KMS-11 (cell line): ENCODE data around the gene PPIL6.

Experiments used
- H2AFZ ChIP-seq: fragments of 200-600 bp; sonication (generic); 2 replicates; pipeline ENCODE4 v1.6.1; 2016; ENCODE audit warnings: antibody characterized with exemption, mixed run types, low read depth
- H3K27ac ChIP-seq: fragments of 200-600 bp; sonication (generic); 2 replicates; pipeline ENCODE4 v1.6.1; 2016; ENCODE audit warnings: mild to moderate bottlenecking, mixed run types
- H3K27me3 ChIP-seq: fragments of 200-600 bp; sonication (generic); 2 replicates; pipeline ENCODE4 v1.6.1; 2017; ENCODE audit warnings: mild to moderate bottlenecking, low read depth, mixed run types, moderate library complexity; ENCODE audit not compliant: insufficient read depth
- H3K36me3 ChIP-seq: fragments of 200-600 bp; sonication (generic); 2 replicates; pipeline ENCODE4 v1.6.1; 2017; ENCODE audit warnings: mild to moderate bottlenecking, mixed run types; ENCODE audit not compliant: insufficient read depth
- H3K4me1 ChIP-seq: fragments of 200-600 bp; sonication (generic); 2 replicates; pipeline ENCODE4 v1.6.1; 2016; ENCODE audit warnings: mild to moderate bottlenecking, low read depth, mixed run types; ENCODE audit not compliant: poor library complexity, severe bottlenecking
- H3K4me2 ChIP-seq: fragments of 200-600 bp; sonication (generic); 2 replicates; pipeline ENCODE4 v1.7.0; 2016; ENCODE audit warnings: mild to moderate bottlenecking, mixed run types
- H3K4me3 ChIP-seq: fragments of 200-600 bp; sonication (generic); IDR thresholded peaks from 2 replicates; pipeline ENCODE4 v1.6.1; 2017; ENCODE audit warnings: low read depth, low read length, mixed read lengths; ENCODE audit not compliant: insufficient read depth
- H3K79me2 ChIP-seq: fragments of 200-600 bp; sonication (generic); 2 replicates; pipeline ENCODE4 v1.6.1; 2016; ENCODE audit warnings: low read depth, mixed run types; ENCODE audit not compliant: insufficient read depth
- H3K9ac ChIP-seq: fragments of 200-600 bp; sonication (generic); 2 replicates; pipeline ENCODE4 v1.6.1; 2016; ENCODE audit warnings: mild to moderate bottlenecking, mixed run types
- H4K20me1 ChIP-seq: fragments of 200-600 bp; sonication (generic); 2 replicates; pipeline ENCODE4 v1.6.1; 2016; ENCODE audit warnings: mild to moderate bottlenecking, mixed run types; ENCODE audit not compliant: insufficient read depth
- TF ChIP-seq, protein P1 (sequence below): fragments of 200-600 bp; sonication (generic); conservative IDR thresholded peaks from 2 replicates; pipeline ENCODE4 v1.6.1; 2017; ENCODE audit warnings: low read depth, mild to moderate bottlenecking, antibody characterized with exemption, low read length, moderate library complexity, mixed read lengths

PPIL6 gene

DNA sequence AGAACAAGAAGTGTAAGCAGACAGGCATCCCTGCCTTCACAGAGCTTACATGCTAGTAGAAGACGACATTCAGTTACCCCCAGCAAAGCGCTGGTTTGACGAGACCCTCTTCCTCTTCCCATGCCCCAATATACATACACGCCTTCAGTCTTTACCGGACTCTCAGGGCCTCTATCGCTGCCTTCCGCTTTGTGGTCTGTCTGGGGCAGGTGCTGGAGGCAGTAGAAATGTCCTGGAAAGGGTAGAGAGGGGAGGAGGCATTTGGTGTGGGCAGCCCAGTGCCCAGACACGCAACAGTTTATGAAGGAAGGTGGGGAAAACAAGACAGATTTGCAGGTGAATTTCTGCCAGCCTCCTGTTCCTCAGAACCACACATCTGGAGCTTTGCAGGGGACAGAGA is 6.1 kb upstream of the PPIL6 start:
- H3K4me3 ChIP-seq = no peak overlapping the region
- H3K4me1 ChIP-seq = no peaks in the 10 kb centered on the region
- TF ChIP-seq, protein P1, sequence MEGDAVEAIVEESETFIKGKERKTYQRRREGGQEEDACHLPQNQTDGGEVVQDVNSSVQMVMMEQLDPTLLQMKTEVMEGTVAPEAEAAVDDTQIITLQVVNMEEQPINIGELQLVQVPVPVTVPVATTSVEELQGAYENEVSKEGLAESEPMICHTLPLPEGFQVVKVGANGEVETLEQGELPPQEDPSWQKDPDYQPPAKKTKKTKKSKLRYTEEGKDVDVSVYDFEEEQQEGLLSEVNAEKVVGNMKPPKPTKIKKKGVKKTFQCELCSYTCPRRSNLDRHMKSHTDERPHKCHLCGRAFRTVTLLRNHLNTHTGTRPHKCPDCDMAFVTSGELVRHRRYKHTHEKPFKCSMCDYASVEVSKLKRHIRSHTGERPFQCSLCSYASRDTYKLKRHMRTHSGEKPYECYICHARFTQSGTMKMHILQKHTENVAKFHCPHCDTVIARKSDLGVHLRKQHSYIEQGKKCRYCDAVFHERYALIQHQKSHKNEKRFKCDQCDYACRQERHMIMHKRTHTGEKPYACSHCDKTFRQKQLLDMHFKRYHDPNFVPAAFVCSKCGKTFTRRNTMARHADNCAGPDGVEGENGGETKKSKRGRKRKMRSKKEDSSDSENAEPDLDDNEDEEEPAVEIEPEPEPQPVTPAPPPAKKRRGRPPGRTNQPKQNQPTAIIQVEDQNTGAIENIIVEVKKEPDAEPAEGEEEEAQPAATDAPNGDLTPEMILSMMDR = no peak
- no peak overlapping the region for H3K4me2 ChIP-seq
- no peaks in the 10 kb centered on the region for H4K20me1 ChIP-seq
- H3K9ac ChIP-seq = no peak overlapping the region
- no peak overlapping the region for H2AFZ ChIP-seq
- H3K27me3 ChIP-seq = no peaks in the 10 kb centered on the region
- H3K36me3 ChIP-seq = no peaks in the 10 kb centered on the region
- H3K79me2 ChIP-seq = no peaks in the 10 kb centered on the region
- no peak overlapping the region for H3K27ac ChIP-seq

- Histone ChIP-seq H3K27ac (no peak overlapping the region), H3K36me3 (no peaks in the 10 kb centered on the region), H3K4me1 (no peaks in the 10 kb centered on the region), H3K4me3 (no peak overlapping the region), H4K20me1 (no peaks in the 10 kb centered on the region), H3K4me2 (no peak overlapping the region), H3K79me2 (no peaks in the 10 kb centered on the region), H2AFZ (no peak overlapping the region), H3K9ac (no peak overlapping the region), H3K27me3 (no peaks in the 10 kb centered on the region)
- TF ChIP-seq, protein P1 = no peak
These were observed 5.6 kb upstream of the PPIL6 start for GRCh38 chr6:109446072-109446471.

GRCh38 chr6:109445382-109445781 is 5.0 kb upstream of the PPIL6 start:
- H3K4me2 ChIP-seq = no peak overlapping the region
- no peak overlapping the region for H3K9ac ChIP-seq
- H3K4me3 ChIP-seq = no peak overlapping the region
- H4K20me1 ChIP-seq = no peaks in the 10 kb centered on the region
- H3K27me3 ChIP-seq = no peaks in the 10 kb centered on the region
- H3K79me2 ChIP-seq = no peaks in the 10 kb centered on the region
- H3K4me1 ChIP-seq = no peaks in the 10 kb centered on the region
- no peak overlapping the region for H3K27ac ChIP-seq
- no peaks in the 10 kb centered on the region for H3K36me3 ChIP-seq
- TF ChIP-seq, protein P1 = no peak
- H2AFZ ChIP-seq = no peak overlapping the region

- H2AFZ ChIP-seq = no peak overlapping the region
- no peak overlapping the region for H3K4me3 ChIP-seq
- H4K20me1 ChIP-seq = no peaks in the 10 kb centered on the region
- H3K27me3 ChIP-seq = no peaks in the 10 kb centered on the region
- no peaks in the 10 kb centered on the region for H3K36me3 ChIP-seq
- H3K4me2 ChIP-seq = no peak overlapping the region
- no peak overlapping the region for H3K9ac ChIP-seq
- no peaks in the 10 kb centered on the region for H3K79me2 ChIP-seq
- H3K4me1 ChIP-seq = no peaks in the 10 kb centered on the region
- TF ChIP-seq, protein P1 = no peak
- no peak overlapping the region for H3K27ac ChIP-seq
These were observed 3.1 kb upstream of the PPIL6 start for GRCh38 chr6:109443425-109443950.
